ENCODE measurements around the gene GOPC. TPM values are rescaled to one million over a fixed set of nuclear protein-coding genes. Genes with fewer than 3 reads are reported as not detected.

The GOPC gene
- total RNA-seq, 3 donors from 2014 or later: 25.6 to 36.6 (median 29.5) TPM

- intact Hi-C loops (cut with DNase I; ENCODE audit: low total_unique reads): loop anchor here (10.0 kb wide), 1 partner anchor 201 kb away; no protein-coding TSS in a partner anchor
- peak; percentile 60 to 74 (median 71) for TF ChIP-seq CTCF (IDR thresholded peaks at IDR 0.05)
- no peak for TF ChIP-seq POLR2AphosphoS5 (IDR thresholded peaks at IDR 0.05)
- Histone ChIP-seq H3K9me3 (no peaks in the 10 kb centered on the region), H3K27me3 (no peaks in the 10 kb centered on the region), H3K4me1 (no peaks in the 10 kb centered on the region), H3K27ac (no peak overlapping the region), H3K36me3 (no peaks in the 10 kb centered on the region), H3K4me3 (no peak overlapping the region)
- DNase-seq (ENCODE audit: low spot score in 2 of 2): no peak
Measured at GRCh38 chr6:117555882-117556498, 46.3 kb downstream of the GOPC start.

GRCh38 chr6:117555262-117555849, 47.0 kb downstream of the GOPC start:
- intact Hi-C loops (cut with DNase I; ENCODE audit: low total_unique reads): loop anchor here (10.0 kb wide), 1 partner anchor 201 kb away; no protein-coding TSS in a partner anchor
- no peaks in the 10 kb centered on the region for H3K4me1 ChIP-seq
- no peaks in the 10 kb centered on the region for H3K36me3 ChIP-seq
- TF ChIP-seq POLR2AphosphoS5 (IDR thresholded peaks at IDR 0.05): no peak
- TF ChIP-seq POLR2A (IDR thresholded peaks at IDR 0.05): no peak
- no peak for TF ChIP-seq CTCF (IDR thresholded peaks at IDR 0.05)
- no peaks in the 10 kb centered on the region for H3K27me3 ChIP-seq
- H3K4me3 ChIP-seq: no peak overlapping the region
- DNase-seq (ENCODE audit: low spot score in 2 of 2): no peak
- H3K27ac ChIP-seq: no peak overlapping the region
- no peaks in the 10 kb centered on the region for H3K9me3 ChIP-seq

- Histone ChIP-seq H3K9me3 (no peaks in the 10 kb centered on the region), H3K27me3 (no peaks in the 10 kb centered on the region), H3K27ac (no peak overlapping the region), H3K4me3 (no peak overlapping the region), H3K4me1 (no peaks in the 10 kb centered on the region), H3K36me3 (no peaks in the 10 kb centered on the region)
- DNase-seq (ENCODE audit: low spot score in 2 of 2): no peak
- intact Hi-C loops (cut with DNase I; ENCODE audit: low total_unique reads): loop anchor here (10.0 kb wide), 1 partner anchor 198 kb away; no protein-coding TSS in a partner anchor
- TF ChIP-seq POLR2A (IDR thresholded peaks at IDR 0.05) (no peak), POLR2AphosphoS5 (IDR thresholded peaks at IDR 0.05) (no peak), CTCF (IDR thresholded peaks at IDR 0.05) (no peak)
Measured at GRCh38 chr6:117553142-117553541, 49.2 kb downstream of the GOPC start.

GRCh38 chr6:117552618-117553017, 49.7 kb downstream of the GOPC start:
- Histone ChIP-seq H3K36me3 (no peaks in the 10 kb centered on the region), H3K4me1 (no peaks in the 10 kb centered on the region), H3K27me3 (no peaks in the 10 kb centered on the region), H3K9me3 (no peaks in the 10 kb centered on the region), H3K27ac (no peak overlapping the region), H3K4me3 (no peak overlapping the region)
- no peak for TF ChIP-seq POLR2AphosphoS5 (IDR thresholded peaks at IDR 0.05)
- no peak for TF ChIP-seq POLR2A (IDR thresholded peaks at IDR 0.05)
- TF ChIP-seq CTCF (IDR thresholded peaks at IDR 0.05): no peak
- intact Hi-C loops (cut with DNase I; ENCODE audit: low total_unique reads): loop anchor here (10.0 kb wide), 1 partner anchor 198 kb away; no protein-coding TSS in a partner anchor
- DNase-seq (ENCODE audit: low spot score in 2 of 2): no peak

- no peaks in the 10 kb centered on the region for H3K36me3 ChIP-seq
- H3K4me1 ChIP-seq: no peaks in the 10 kb centered on the region
- DNase-seq (ENCODE audit: low spot score in 2 of 2): no peak
- H3K27me3 ChIP-seq: no peaks in the 10 kb centered on the region
- H3K4me3 ChIP-seq: no peak overlapping the region
- intact Hi-C loops (cut with DNase I; ENCODE audit: low total_unique reads): loop anchor here (10.0 kb wide), 1 partner anchor 196 kb away; no protein-coding TSS in a partner anchor
- no peak for TF ChIP-seq POLR2A (IDR thresholded peaks at IDR 0.05)
- H3K27ac ChIP-seq: no peak overlapping the region
- no peaks in the 10 kb centered on the region for H3K9me3 ChIP-seq
Measured at GRCh38 chr6:117550618-117551242, 51.6 kb downstream of the GOPC start.

Data from breast epithelium (tissue), 4 donors.